HG02763 (cell line): Measurements from ENCODE around the gene OR4S1.
"Not testable (repeated sequence)": the region's sequence is repeated elsewhere in the genome, so short reads cannot be mapped to it uniquely, and the experiment has no call there.

Experiments
- ATAC-seq: cut with Tn5 transposase; IDR thresholded peaks from one replicate; pipeline ENCODE4 v1.9.1; 2021; ENCODE audit warnings: mild to moderate bottlenecking, moderate library complexity; ENCODE audit not compliant: unreplicated experiment

The OR4S1 gene, protein sequence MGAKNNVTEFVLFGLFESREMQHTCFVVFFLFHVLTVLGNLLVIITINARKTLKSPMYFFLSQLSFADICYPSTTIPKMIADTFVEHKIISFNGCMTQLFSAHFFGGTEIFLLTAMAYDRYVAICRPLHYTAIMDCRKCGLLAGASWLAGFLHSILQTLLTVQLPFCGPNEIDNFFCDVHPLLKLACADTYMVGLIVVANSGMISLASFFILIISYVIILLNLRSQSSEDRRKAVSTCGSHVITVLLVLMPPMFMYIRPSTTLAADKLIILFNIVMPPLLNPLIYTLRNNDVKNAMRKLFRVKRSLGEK

DNA sequence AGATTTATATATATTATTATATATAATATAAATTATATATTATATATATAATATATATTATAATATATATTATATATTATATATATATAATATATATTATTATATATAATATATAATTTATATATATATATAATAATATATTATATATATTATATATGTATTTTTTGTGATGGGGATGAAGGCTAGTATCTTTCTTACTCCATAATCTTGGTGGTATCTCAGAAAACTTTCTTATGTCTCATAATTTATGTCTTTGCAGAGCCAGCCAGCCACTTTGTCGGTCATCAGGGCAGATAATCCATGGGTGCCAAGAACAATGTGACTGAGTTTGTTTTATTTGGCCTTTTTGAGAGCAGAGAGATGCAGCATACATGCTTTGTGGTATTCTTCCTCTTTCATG, at the start of gene OR4S1:
Gene OR4S1, plus strand, starts transcription at position 301 of the 400 bp plus-strand sequence. Its CDS starts 0 bp downstream, at position 301.
- ATAC-seq, result no peak

DNA sequence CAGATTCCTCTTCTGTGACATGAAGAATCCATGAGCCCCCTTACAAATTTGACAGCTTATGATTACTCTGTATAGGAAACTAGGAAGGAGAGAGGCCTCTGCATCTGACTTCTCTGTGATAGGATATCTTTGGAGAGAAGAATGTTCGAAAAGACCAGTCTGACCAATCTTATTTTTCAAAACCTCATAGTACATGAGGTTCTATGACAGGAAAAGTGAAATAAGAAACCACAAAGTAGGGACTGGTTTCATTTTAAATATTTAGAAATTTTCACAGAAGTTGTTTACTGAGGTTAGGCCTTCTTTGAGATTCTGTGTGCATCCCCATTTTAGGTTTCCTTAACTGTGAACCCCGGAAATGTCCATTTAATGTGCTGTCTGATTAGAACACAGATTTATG, 44.4 kb upstream of the OR4S1 start:
- no peak for ATAC-seq

DNA sequence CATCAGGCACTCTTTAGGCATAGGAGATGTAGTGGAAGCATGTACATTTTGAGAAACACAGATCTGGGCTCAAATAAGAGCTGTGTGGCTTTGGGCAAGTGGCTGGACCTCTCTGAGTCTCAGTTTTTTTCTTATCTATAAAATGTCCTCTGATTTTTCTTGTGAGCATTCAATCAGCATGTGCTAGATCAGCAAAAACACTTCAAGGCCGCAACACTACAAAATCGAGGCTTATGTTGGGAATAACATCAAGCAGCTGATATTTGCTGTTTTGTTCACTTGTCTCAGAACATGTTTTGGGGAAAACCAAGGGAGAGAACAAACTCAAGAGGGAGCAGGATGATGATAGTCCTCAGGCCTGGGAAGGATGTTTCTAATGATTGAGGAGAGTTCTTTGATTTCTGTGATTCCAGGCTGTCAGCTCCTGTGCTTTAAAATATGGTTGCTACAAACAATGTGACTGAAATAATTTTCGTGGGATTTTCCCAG, 42.6 kb upstream of the OR4S1 start, which contains the start of gene OR4X1:
Gene OR4X1, plus strand, starts transcription at position 439 of the 489 bp plus-strand sequence. Its CDS starts 0 bp downstream, at position 439.
- no peak for ATAC-seq

DNA sequence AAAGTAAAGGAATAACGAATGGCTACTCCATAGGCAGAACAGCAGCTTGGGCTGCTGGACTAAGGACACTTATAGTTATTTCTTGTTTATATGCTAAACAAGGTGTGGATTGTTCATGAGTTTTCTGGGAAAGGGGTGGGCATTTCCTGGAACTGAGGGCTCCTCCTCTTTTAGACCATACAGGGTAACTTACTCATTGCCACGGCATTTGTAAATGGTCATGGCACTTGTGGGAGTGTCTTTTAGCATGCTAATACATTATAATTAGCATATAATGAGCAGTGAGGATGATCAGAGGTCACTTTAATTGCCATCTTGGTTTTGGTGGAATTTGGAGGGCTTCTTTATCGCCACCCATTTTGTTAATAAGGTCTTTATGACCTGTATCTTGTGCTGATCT, 35.4 kb upstream of the OR4S1 start:
- ATAC-seq, result no peak

DNA sequence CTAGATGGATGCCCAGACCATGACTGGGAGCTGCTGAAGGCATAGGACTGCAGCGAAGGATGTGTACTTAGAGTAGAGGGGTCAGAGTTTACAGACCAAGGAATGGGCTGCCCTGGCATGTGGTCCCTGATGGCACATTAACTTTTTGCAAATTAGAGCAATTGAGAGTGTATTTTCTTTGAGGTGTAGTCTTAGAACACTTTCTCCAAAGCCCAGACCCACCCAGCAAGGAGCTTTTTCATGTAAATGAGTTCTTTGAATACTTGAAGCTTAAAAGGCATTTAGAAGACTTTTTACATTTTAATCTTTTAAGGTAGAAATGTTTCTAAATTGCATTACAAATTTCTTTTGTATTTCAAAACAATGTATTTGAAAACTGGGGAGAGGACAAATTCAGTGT, 33.4 kb upstream of the OR4S1 start:
- ATAC-seq, result no peak

DNA sequence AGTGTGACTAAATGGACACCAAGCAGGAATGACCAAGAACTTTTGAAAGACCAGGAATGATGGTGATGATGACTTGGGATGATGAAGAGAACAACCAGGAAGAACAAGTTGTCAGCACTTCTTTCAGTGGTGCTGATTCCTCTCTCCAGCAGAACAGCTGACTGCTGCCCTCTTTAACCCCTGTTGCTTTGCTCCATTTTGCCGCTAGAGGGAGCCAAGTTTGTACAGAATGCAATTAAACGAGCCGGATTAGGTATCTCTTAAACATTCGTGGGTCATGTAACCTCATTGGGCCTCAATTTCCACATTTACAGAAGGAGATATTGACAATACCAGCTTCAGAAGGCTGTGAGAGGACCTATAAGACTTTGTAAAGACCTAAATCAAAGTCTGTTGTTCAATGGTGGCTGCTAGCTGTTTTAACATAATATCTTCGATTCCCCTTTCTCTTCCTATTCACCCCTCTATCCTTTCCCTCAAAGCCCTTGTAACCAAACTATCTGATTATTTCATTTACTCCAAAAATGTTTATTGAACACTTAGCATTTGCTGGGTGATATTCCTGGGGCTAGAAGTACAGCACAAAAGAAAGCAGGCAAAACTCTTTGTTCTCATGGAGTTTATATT, 1.9 kb downstream of the OR4S1 start:
- ATAC-seq, result peak; percentile 89

DNA sequence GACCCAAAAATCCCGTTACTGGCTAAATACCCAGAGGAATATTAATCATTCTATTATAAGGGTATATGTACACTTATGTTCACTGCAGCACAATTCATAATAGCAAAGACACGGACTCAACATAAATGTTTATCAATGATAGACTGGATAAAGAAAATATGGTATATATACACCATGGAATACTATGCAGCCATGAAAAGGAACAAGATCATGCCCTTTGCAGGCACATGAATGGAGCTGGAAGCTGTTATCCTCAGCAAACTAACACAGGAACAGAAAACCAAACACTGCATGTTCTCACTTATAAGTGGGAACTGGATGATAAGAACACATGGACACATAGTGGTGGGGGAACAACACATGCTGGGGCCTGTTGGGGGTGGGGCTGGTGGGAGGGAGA, 7.6 kb downstream of the OR4S1 start:
- not testable (repeated sequence) for ATAC-seq

DNA sequence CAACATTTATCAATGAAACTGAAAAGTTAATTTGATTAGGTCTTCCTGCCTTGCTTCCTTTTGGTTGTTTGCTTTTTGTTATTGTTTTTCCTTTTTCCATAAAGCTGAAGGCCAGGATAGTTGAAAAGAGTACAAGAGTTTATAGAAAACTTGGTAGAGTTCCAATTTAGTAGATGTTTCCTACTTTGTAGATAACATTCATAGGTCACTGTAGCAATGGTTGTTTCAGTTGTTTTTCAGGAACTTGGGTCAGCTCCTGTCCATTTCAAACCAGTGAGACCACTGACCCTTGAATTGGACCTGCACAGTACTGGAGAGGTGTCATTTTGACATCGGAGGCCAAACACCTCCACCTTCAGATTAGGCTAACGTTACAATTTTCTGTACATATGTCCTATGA, 13.8 kb downstream of the OR4S1 start:
- not testable (repeated sequence) for ATAC-seq

DNA sequence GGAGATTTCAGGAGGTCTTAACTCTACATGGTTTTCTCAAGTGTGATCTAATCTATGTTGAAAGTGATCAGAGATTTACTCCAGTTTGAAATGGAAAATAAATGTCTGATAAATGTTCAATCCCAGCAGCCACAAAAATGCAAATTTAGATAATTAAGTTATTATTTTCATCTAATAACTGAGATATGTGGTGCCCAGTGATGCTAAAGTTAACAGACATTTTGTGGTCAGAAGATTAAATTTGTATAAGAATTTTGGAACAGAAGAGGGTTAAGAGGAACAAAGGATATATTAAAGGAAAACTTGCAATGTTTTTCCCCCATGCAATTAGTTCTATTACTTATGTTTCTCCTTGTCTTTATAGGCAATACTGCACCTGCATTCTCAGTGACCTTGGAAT, 18.6 kb downstream of the OR4S1 start, which contains the start of gene OR4C3:
Gene OR4C3, plus strand, starts transcription at position 301 of the 400 bp plus-strand sequence. CDS start 102 bp downstream, outside the sequence.
- ATAC-seq, result not testable (repeated sequence)

DNA sequence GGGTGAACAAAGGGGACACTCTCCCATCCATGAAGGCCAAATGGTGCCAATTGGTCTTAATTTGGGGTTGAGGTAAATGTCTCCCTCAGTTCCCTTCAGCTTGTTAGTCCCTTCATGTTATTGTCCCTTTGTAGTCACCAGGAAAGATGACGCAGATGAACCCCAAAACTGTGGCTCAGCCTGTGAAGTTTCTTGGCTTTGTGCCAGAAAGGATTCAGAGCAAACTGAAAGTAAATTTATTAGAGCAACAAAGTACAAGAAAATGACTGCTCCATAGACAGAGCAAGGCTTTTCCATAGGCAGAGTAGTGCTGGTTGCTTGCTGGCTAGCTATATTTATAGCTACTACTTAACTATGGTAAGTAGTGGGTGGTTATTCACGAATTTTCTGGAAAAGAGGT, 35.4 kb downstream of the OR4S1 start:
- no peak for ATAC-seq

DNA sequence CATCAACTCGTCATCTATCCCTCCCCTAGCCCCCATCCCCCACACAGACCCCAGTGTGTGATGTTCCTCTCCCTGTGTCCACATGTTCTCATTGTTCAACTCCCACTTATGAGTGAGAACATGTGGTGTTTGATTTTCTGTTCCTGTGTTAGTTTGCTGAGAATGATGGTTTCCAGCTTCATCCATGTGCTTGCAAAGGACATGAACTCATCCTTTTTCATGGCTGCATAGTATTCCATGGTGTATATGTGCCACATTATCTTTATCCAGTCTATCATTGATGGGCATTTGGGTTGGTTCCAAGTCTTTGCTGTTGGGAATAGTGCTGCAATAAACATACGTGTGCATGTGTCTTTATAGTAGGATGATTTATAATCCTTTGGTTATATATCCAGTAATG, 36.5 kb downstream of the OR4S1 start:
- not testable (repeated sequence) for ATAC-seq

DNA sequence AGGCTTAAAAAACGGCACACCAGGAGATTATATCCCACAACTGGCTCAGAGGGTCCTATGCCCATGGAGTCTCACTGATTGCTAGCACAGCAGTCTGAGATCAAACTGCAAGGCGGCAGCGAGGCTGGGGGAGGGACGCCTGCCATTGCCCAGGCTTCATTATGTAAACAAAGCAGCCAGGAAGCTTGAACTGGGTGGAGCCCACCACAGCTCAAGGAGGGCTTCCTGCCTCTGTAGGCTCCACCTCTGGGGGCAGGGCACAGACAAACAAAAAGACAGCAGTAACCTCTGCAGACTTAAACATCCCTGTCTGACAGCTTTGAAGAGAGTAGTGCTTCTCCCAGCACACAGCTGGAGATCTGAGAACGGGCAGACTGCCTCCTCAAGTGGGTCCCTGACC, 40.3 kb downstream of the OR4S1 start:
- ATAC-seq, result not testable (repeated sequence)

DNA sequence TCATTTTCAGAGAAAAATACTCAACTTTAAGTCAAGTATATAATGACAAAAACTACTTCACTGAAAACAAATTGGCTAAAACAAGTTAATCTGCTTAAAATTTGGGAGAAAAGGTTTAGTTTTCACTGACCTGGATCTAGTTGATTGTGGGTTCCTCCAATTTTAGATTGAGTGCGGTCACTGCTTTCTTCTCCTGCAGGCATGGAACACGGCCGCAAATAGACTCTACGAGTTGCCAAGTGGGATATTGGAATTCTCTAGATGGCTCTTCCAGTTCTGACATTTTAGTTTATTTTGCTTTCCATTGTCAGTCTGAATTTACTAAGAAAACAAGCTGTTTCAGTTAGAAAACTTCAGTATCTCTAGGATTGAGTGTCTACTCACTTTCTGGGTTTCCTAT, 48.0 kb downstream of the OR4S1 start:
- ATAC-seq, result no peak

DNA sequence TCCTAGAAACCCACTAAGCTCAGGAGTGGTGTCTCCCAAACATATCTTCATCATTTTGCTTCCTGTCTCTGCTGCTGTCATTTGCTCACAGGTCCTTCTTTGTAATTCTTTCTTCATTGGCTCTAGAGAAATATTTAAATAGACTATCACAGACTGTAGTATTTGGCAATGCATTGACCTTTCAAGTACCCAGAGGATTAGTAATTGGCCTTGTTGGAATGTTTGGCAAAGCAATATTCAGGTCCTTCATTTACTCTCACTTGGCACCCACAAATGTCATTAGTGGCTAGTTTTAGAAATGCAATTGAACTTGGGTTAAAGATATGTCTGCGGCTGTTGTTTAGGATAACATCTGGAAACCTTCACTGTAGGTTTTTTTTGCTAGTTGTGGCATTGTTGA, 48.7 kb downstream of the OR4S1 start:
- ATAC-seq, result no peak
